HepG2 (cell line): Measurements from ENCODE around the gene TSEN54. TPM values are rescaled to one million over a fixed set of nuclear protein-coding genes. Genes with fewer than 3 reads are reported as not detected.

Experiments
- ATAC-seq: fragments of 200-7000 bp; cut with Tn5 transposase; 3 replicates; pipeline ENCODE4 v1.9.1; 2020; ENCODE audit warnings: mild to moderate bottlenecking, moderate library complexity
- BruUV-seq: library from RNA; stranded (reverse); fragments of 400-500 nt; replicated peaks from 2 replicates; lab custom pipeline; 2021; lab: Mats Ljungman, UMichigan
- CTCF ChIA-PET: fragments of 300-600 bp; formaldehyde crosslinking; extraction: SDS; loops from one replicate; lab custom pipeline; 2021; ENCODE audit warnings: low total read pairs, inconsistent platforms, low intra/inter-chr PET ratio; lab: Yijun Ruan, JAX
- POLR2A ChIA-PET: fragments of 350-600 bp; sonication (Branson Sonifier 250); formaldehyde crosslinking; loops from one replicate; lab custom pipeline; 2020; ENCODE audit warnings: antibody characterized with exemption, inconsistent platforms; lab: Yijun Ruan, JAX
- DNase-seq: peaks from one replicate; pipeline ENCODE4 v3.0.0-alpha.2; 2015; ENCODE audit warnings: low spot score
- FAIRE-seq: peaks from 3 replicates; lab custom pipeline; 2011; peaks lifted over from hg19 to GRCh38; lab: Jason Lieb, UNC
- H2AFZ ChIP-seq: one replicate; pipeline ENCODE4 v1.6.1; 2011; ENCODE audit warnings: low read length, inconsistent platforms
- H3K27ac ChIP-seq: fragments of 300-600 bp; 3 replicates; pipeline ENCODE4 v1.8.0; 2011; ENCODE audit warnings: mixed run types, mild to moderate bottlenecking, mixed read lengths, low read length, inconsistent platforms; ENCODE audit not compliant: insufficient read depth; ENCODE audit errors: extremely low read length
- H3K27me3 ChIP-seq, 2 experiments: fragments of 200-600 bp in 1 of 2; 2 replicates in 1 of 2; 3 replicates in 1 of 2; pipeline versions ENCODE4 v1.6.0 to v1.8.0; 2011; ENCODE audit warnings: low read length in 2 of 2, mild to moderate bottlenecking in 2 of 2, moderate library complexity in 2 of 2, inconsistent platforms in 1 of 2; ENCODE audit not compliant: insufficient read depth in 2 of 2, control insufficient read depth in 1 of 2
- H3K36me3 ChIP-seq, 2 experiments: fragments of 200-600 bp in 1 of 2; replicated peaks in 1 of 2; 2 replicates in 1 of 2; 3 replicates in 1 of 2; pipeline versions ENCODE4 v1.5.1 to v1.8.0; 2011; ENCODE audit warnings: low read length in 2 of 2, inconsistent platforms in 1 of 2; ENCODE audit not compliant: insufficient read depth in 2 of 2, control insufficient read depth in 1 of 2
- H3K4me1 ChIP-seq: 2 replicates; pipeline ENCODE4 v1.5.1; 2012; ENCODE audit warnings: low read length, inconsistent platforms; ENCODE audit not compliant: insufficient read depth
- H3K4me2 ChIP-seq: 2 replicates; pipeline ENCODE4 v1.6.0; 2011; ENCODE audit warnings: low read depth, low read length, inconsistent platforms
- H3K4me3 ChIP-seq, 3 experiments: fragments of 200-600 bp in 1 of 3; sonication (generic), shearing (Covaris generic) in 1 of 3; replicated peaks in 1 of 3; 2 replicates each; pipeline ENCODE4 v1.5.1; 2011 to 2016; ENCODE audit warnings: low read length in 3 of 3, inconsistent platforms in 2 of 3, low read depth in 2 of 3, mild to moderate bottlenecking in 2 of 3, control low read depth in 1 of 3, mixed read lengths in 1 of 3; ENCODE audit not compliant: insufficient read depth in 1 of 3
- H3K79me2 ChIP-seq: one replicate; pipeline ENCODE4 v1.6.1; 2011; ENCODE audit warnings: low read length, inconsistent platforms; ENCODE audit not compliant: insufficient read depth
- H3K9ac ChIP-seq: 2 replicates; pipeline ENCODE4 v1.6.0; 2011; ENCODE audit warnings: mild to moderate bottlenecking, low read depth, low read length, inconsistent platforms; ENCODE audit not compliant: insufficient read depth
- H3K9me3 ChIP-seq: 2 replicates; pipeline ENCODE4 v1.5.1; 2012; ENCODE audit warnings: mild to moderate bottlenecking, low read length
- H4K20me1 ChIP-seq: 2 replicates; pipeline ENCODE4 v1.6.0; 2011; ENCODE audit warnings: inconsistent platforms, mild to moderate bottlenecking, low read length, moderate library complexity; ENCODE audit not compliant: insufficient read depth
- RBFOX2 ChIP-seq: fragments of 200-400 bp; formaldehyde crosslinking; IDR thresholded peaks from 2 replicates; pipeline ENCODE4 v1.6.1; 2017; ENCODE audit warnings: low read depth, mild to moderate bottlenecking, low read length
- ZBTB43 ChIP-seq: sonication (generic); formaldehyde crosslinking; conservative IDR thresholded peaks from 2 replicates; pipeline ENCODE4 v1.4.0; 2020; ENCODE audit warnings: missing genetic modification reagents
- ZNF616 ChIP-seq: sonication (generic); formaldehyde crosslinking; IDR thresholded peaks from 2 replicates; pipeline ENCODE4 v1.5.0; 2020; ENCODE audit warnings: low read depth, mild to moderate bottlenecking, missing genetic modification reagents
- WGBS: methylation state at CpG from one replicate; pipeline ENCODE4 v1.1.6; 2017; ENCODE audit warnings: low lambda C conversion rate; 5-methylcytosine and 5-hydroxymethylcytosine counted together
- in situ Hi-C: cut with HindIII; loops from 2 replicates; pipeline ENCODE4 v1.10.0; 2017; ENCODE audit warnings: low pct_unique_long_range_greater_than_20kb; ENCODE audit not compliant: extremely low pct_ligation_motif_present
- intact Hi-C: fragments of 100-400 bp; cut with micrococcal nuclease; formaldehyde crosslinking; loops from one replicate; pipeline ENCODE4 v1.10.0; 2022; ENCODE audit not compliant: unreplicated experiment
- polyA plus RNA-seq, 8 experiments: library from polyadenylated mRNA; depleted of rRNA in 3 of 8; stranded (reverse) in 7 of 8; unstranded in 1 of 8; fragments of >200 nt; fragmentation: Illumina TruSeq in 4 of 8; extraction: Trizol in 4 of 8; gene quantifications; 2 replicates each; pipeline versions ENCODE4 v1.2.1 to v1.2.3, GENCODE V29; 2011 to 2016; ENCODE audit warnings: low read depth in 4 of 8, missing spikeins in 1 of 8, mixed read lengths in 1 of 8; ENCODE audit not compliant: insufficient read depth in 1 of 8
- total RNA-seq, 5 experiments: library from RNA; depleted of rRNA; stranded (reverse); fragments of >200 nt; fragmentation: Illumina TruSeq; extraction: Trizol; gene quantifications; 2 replicates each; pipeline ENCODE4 v1.2.3, GENCODE V29; 2016; ENCODE audit warnings: low read depth in 1 of 5

The TSEN54 gene
- total and polyA plus RNA-seq, 2 of the 13 experiments (the other 11 are each of a cell fraction or from before 2014, with no cell fraction given) = 62.9 to 63.3 TPM

GRCh38 chr17:75502072-75502720 is 14.1 kb upstream of the TSEN54 start:
- no peaks in the 10 kb centered on the region for H3K79me2 ChIP-seq
- H3K4me1 ChIP-seq = peaks cover 9% of the 10 kb centered on the region
- H3K4me3 ChIP-seq = no peak overlapping the region
- FAIRE-seq (no peak), ATAC-seq (no peak), DNase-seq (no peak)
- H2AFZ ChIP-seq = no peak overlapping the region
- TF ChIP-seq ZNF616 (CRISPR knock-in tag) = no peak
- in situ Hi-C loops (no loop called here), intact Hi-C loops (no loop called here)
- H3K27ac ChIP-seq = no peak overlapping the region
- H3K36me3 ChIP-seq = peaks cover 23 to 40% of the 10 kb centered on the region in 2 experiments; a peak in 4 of 5 replicates
- BruUV-seq = no TSS peak
- H3K4me2 ChIP-seq = no peak overlapping the region
- ChIA-PET CTCF (no interaction called here), POLR2A (interaction anchor here (1.3 kb wide), 1 partner anchor 9 kb away, joined by 3 read pairs; no protein-coding TSS in a partner anchor)
- no peaks in the 10 kb centered on the region for H4K20me1 ChIP-seq
- no peaks in the 10 kb centered on the region for H3K27me3 ChIP-seq
- H3K9ac ChIP-seq = no peak overlapping the region
- WGBS = 96% methylated on average over 14 of the region's 40 CpGs
- H3K9me3 ChIP-seq = no peaks in the 10 kb centered on the region

DNA sequence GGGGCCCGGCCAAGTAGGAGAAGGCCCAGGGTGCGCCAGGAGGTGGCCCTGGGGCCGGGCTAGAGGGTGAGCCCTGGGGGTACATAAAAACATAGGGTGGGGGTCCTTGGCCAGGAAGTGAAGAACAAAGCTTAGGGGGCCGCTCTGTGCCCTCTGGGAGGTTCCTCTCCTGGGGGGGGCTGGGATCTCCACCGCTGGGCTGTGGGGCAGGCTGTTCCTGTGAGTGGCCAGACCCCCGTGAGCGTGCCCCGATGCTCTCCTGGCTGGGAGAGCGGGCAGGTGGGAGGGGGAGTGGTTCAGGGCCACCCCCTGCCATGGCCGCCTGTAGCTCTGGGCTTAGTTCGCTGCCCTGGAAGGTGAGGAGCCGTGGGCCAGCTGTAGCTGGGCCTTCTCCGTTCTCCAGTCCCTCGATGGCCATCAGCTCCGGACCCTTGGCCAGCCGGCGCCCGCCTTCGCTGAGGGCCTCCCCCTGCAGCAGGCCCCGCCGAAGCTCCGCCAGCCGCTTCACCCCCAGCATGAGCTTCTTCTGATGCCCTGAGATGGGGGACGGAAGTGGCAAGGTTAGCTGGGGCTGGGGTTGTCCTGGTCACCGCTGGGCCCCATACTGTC is 13.5 kb upstream of the TSEN54 start:
- no peak for DNase-seq
- Histone ChIP-seq H3K9me3 (no peaks in the 10 kb centered on the region), H2AFZ (no peak overlapping the region), H3K4me2 (no peak overlapping the region), H3K4me1 (peaks cover 15% of the 10 kb centered on the region), H3K27me3 (no peaks in the 10 kb centered on the region), H3K79me2 (no peaks in the 10 kb centered on the region), H3K27ac (no peak overlapping the region), H4K20me1 (no peaks in the 10 kb centered on the region), H3K9ac (no peak overlapping the region), H3K4me3 (no peak overlapping the region), H3K36me3 (peaks cover 19 to 42% of the 10 kb centered on the region in 2 experiments; a peak in 4 of 5 replicates)
- BruUV-seq = no TSS peak
- peak; percentile 50; the same call in 1 of the 2 replicates for TF ChIP-seq RBFOX2
- TF ChIP-seq ZBTB43 = no peak
- POLR2A ChIA-PET = interaction anchor here (0.9 to 1.3 kb wide), 3 partner anchors 9 to 54 kb away, joined by 3 to 4 read pairs (median 3); no protein-coding TSS in a partner anchor
- 95% methylated on average over 21 of the region's 25 CpGs for WGBS
- intact Hi-C loops (no loop called here), in situ Hi-C loops (no loop called here)
- FAIRE-seq = no peak
- CTCF ChIA-PET = interaction anchor here (2.7 kb wide), 1 partner anchor 13 kb away, joined by 22 read pairs; the partner anchor contains the start of genes CASKIN2 and TSEN54
- no peak for ATAC-seq
